Measurements from ENCODE around the gene KCNIP3.

Gene KCNIP3

DNA sequence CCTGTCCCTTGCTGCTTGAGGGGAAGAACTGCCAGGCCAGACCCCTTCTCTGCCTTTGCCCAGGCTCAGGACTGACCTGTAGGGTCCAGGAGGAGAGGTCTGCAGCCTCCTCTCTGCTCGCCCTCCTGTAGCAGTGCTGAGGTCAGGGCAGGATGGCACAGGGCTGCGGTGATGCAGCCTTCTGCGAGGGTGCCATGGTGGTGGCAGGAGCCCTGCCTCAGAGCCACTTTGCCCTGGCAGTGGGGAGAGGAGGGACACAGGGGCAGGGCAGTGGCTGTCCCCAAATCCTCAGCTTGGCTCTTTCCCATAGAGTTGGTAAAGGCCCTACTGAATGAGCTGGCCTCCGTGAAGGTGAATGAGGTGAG is 22.0 kb upstream of the KCNIP3 start:
- no peak for DNase-seq (ENCODE audit: low read depth)

DNA sequence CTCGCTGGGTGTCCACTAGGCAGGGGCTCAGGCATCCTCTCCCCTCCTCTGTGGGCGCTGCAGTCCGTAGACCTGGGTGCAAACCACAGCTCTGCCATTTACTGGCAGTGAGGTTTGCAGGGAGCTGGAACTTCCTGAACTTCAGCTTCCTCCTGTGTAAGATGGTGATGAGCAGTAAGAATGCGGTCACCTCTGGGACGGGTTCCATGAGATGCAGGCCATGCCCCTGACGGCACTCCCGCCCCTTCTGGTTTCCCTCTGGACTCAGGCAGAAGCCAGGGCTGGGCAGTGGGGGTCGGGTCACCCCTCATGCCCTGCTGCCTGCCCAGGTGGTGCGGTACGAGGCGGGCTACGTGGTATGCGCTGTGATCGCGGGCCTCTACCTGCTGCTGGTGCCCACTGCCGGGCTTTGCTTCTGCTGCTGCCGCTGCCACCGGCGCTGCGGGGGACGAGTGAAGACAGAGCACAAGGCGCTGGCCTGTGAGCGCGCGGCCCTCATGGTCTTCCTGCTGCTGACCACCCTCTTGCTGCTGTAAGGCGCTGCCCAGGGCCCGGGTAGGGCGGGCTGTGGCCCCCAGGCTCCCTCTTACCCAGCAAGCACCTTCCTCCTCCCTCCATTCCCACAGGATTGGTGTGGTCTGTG is 21.4 kb upstream of the KCNIP3 start:
- DNase-seq (ENCODE audit: low read depth) = no peak

DNA sequence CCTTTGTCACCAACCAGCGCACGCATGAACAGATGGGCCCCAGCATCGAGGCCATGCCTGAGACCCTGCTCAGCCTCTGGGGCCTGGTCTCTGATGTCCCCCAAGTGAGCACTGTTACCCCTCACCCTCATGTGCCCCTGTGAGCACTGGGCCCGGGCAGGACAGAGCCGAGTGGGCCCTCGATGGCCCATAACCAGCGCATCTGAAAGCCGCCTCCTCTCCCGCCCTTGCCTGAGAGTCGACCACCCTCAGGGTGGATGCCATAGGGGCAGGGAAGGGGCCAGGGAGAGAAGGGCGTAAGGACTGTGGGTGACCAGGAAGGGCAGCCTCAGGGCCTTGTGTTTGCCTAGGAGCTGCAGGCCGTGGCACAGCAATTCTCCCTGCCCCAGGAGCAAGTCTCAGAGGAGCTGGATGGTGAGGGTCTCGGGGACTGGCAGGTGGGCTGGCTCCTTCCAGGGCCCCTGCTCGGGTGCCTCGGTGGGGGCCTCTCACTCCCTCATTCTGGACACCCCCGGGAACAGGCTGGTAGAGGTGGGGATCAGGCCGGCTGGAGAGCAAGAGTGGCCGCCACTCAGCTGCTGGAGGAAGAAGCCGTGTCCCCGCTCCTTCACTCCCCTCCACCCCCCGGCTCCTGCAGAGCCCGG is 20.8 kb upstream of the KCNIP3 start:
- DNase-seq (ENCODE audit: low read depth) = no peak

DNA sequence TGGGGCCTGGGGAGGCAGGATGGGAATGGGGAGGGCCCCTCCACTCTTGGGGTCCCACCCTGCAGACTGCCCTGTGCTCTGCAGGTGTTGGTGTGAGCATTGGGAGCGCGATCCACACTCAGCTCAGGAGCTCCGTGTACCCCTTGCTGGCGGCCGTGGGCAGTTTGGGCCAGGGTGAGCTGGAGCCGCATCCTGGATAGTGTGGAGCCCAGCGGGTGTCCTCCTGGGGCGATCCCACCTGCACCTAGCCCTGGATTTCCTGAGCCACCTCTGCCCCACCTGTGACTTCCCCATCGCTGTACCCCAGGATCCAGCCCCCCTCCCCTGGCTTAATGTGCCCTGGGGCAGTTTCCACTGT is 20.3 kb upstream of the KCNIP3 start:
- DNase-seq (ENCODE audit: low read depth) = no peak

DNA sequence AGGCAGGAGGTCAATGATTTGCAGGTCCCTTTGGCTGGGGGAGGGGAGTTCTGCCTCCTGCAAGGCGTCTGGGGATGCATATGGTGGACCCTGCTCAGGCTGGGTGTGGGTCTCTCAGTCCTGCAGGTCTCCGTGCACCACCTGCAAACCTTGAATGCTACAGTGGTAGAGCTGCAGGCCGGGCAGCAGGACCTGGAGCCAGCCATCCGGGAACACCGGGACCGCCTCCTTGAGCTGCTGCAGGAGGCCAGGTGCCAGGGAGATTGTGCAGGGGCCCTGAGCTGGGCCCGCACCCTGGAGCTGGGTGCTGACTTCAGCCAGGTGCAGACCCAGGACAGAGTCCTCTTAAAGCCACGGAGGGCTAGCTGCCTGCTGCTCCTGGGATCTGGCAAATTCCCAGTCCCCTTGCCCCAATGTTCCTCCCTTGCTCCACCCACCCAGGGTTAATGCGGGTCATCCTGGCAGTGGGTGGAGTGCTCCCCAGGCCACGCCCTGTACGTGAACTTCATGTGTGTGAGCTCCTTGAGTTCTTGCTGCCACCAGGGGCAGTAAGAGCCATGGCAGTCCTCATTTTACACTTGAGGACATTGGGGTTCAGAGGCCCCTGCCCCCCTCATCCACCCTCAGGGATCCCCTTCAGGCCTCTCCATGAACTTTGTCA is 19.8 kb upstream of the KCNIP3 start:
- no peak for DNase-seq (ENCODE audit: low read depth)

DNA sequence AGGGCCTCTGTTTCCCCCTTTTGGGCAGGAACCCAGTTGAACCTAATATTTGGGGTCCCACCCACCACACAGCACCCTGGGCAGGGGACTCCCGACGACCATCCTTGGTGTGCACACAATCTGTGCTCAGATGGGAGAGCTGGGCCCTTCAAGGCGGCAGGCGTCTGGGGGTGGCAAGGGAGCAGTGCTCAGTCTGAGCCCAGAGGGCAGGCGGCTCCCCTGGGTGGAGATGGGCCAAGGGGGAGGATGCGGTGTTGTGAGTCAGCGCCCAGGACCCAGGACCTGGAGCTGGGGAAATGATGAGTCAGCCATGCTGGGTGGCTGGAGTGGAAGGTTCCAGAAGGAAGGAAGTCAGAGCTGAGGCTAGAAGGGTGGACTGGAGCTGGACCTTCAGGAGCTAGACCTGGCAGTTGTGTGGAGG is 19.1 kb upstream of the KCNIP3 start:
- no peak for DNase-seq (ENCODE audit: low read depth)

DNA sequence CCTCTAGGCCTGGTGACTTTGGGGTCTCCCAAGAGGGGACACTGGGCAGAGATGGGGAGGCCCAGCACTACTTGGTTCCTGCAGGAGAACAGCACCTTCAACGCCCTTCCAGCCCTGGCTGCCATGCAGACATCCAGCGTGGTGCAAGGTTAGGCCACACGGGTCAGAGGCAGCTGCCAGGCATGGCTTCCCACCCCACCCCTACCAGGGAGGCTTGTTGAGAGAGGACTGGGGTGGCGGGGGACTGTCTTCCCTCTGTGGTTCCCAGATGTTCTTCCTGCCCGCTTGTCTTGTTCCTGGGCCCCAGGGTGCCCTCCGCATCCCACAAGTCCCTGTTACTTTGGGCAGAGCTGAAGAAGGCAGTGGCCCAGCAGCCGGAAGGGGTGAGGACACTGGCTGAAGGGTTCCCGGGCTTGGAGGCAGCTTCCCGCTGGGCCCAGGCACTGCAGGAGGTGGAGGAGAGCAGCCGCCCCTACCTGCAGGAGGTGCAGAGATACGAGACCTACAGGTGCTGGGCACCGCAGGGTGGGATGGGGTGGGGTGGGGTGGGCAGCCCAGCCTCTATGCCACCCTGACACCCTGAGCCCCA is 18.4 kb upstream of the KCNIP3 start:
- DNase-seq (ENCODE audit: low read depth) = no peak

DNA sequence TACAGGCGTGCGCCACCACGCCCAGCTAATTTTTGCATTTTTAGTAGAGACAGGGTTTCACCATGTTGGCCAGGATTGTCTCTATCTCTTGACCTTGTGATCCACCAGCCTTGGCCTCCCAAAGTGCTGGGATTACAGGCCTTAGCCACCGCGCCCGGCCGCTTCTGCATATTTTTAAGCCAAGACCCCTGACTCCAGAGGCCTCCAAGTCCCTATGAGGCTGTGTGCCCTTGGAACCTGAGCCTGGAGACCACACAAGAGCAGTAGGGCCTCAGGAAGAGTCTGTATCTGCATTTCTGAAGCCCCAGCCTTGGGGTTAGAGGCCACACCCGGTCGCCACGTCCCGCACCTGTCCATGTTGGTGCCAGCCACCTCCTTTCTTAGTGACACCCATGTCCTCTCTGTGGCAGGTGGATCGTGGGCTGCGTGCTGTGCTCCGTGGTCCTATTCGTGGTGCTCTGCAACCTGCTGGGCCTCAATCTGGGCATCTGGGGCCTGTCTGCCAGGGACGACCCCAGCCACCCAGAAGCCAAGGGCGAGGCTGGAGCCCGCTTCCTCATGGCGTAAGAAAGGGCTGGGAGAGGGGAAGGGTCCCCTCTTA is 17.6 kb upstream of the KCNIP3 start:
- no peak for DNase-seq (ENCODE audit: low read depth)

DNA sequence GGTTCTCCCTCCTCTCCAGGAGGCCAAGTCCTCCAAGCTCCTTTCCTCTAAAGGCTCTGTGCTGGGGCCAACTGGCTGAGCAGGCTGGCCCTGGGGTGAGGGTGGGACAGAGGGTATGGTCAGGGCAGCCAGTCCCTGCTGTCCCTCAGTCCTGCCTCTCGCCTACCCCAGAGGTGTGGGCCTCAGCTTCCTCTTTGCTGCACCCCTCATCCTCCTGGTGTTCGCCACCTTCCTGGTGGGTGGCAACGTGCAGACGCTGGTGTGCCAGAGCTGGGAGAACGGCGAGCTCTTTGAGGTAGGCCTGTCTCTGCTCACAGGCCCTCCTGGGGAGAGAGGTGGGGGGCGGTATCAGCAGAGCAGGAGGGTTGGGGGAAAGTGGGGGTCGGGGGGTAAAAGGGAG is 16.1 kb upstream of the KCNIP3 start:
- DNase-seq (ENCODE audit: low read depth) = no peak

DNA sequence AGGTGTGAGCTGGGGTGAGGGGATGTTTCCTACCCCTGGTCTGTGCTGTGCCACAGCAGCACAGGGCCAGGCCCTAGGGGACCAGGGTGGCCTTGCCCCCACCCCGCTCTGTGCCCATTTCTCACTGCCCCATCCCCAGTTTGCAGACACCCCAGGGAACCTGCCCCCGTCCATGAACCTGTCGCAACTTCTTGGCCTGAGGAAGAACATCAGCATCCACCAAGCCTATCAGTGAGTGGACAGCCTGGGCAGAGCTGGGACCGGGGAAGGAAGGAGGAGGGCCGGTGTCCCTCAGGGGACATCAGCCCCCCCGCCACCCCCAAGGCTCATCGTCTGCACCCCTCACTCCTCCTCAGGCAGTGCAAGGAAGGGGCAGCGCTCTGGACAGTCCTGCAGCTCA is 15.4 kb upstream of the KCNIP3 start:
- DNase-seq (ENCODE audit: low read depth) = no peak

DNA sequence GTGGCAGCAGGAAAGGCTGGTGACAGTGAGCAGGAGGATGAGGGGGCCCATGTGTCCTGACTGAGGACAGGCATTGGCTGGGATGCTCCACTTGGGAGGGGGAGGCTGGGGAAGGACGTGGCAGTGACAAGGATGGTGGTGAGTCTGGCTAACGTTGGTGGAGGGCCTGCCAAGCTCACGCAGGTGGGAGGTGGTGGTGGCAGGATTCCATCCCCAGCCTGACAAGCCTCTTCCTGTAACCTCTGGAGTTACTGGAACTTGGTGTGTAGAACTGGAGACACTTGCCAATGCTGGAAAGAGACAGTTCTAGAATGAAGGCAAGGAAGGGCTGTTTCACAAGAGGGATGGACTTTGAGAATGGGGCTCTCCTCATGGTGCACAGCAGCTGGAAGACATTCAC is 14.7 kb upstream of the KCNIP3 start:
- DNase-seq (ENCODE audit: low read depth) = no peak

DNA sequence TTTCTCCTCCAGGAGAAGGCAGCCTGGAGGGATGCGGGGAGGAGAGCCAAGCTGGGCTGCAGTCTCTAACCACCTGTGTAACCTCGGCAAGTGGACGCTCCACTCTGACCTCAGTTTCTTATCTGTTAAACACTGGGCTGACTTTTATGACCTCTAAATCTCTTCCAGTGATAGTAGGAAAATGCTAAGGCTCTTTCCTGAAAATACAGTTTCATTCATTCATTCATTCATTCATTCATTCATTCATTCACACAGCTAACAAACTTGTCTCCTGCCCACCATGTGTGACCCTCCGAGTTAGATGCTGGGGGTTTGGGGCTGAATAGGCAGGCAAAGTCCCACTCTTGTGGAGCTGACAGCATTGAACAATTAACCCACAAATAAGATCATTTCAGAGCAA is 13.6 kb upstream of the KCNIP3 start:
- DNase-seq (ENCODE audit: low read depth) = no peak

DNA sequence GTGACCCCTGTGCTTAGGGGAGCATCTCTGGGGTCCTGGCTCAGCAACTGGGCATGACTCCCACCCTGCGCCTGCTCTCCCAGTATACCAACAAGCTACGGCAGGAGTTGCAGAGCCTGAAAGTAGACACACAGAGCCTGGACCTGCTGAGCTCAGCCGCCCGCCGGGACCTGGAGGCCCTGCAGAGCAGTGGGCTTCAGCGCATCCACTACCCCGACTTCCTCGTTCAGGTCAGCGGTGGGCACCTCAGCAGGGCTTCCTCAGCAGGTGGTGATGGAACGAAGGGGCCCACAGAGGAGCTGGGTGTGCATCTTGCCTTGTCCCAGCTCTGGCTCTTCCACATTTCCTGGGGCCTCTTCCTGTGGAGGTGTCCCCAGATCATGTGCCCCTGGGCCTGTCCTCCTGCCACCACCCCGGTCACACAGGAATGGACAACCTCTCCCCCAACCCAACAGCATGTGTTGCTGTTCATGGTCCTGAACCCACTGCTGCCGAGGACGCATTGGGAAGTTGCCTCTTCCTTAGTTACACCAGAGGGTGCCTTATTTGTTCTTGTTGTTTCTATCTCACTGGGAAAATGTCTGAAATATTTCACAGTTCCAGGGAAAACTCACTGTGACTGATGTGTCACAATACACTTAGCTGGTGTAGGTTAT is 12.1 kb upstream of the KCNIP3 start:
- DNase-seq (ENCODE audit: low read depth) = no peak

DNA sequence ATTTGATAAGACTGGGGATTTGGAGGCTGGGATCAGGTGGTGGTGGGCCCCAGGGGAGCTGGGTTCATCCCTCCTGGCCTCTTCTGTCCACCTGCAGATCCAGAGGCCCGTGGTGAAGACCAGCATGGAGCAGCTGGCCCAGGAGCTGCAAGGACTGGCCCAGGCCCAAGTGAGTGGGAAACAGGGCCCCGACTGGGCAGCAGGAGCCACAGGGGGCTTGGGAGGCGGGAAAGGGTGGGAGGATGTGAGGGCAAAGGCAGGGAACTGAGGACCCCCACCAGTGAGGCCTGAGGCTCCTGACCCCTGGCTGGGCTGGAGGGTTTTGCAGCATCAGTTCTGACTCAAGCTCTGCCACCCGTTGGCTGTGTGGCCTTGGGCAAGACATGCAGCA is 11.6 kb upstream of the KCNIP3 start:
- no peak for DNase-seq (ENCODE audit: low read depth)

DNA sequence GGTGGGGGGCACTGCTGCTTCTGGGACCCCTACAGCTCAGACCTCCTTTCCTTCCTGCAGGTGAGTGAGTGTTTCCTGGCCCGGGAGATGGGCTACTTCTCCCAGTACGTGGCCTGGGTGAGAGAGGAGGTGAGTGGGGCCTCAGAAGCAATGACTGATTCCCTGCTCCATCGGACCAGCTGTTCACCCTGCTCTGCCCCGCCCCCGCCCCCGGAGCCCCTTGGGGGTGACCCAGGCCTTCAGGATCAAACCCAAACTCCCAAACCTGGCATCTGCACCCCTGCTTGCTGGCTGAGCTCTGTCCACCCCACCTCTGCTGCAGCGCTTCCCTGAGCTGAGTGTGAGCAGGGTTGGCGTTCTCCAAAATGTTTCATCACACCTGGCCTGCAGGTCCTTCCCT is 9.8 kb upstream of the KCNIP3 start:
- no peak for DNase-seq (ENCODE audit: low read depth)

DNA sequence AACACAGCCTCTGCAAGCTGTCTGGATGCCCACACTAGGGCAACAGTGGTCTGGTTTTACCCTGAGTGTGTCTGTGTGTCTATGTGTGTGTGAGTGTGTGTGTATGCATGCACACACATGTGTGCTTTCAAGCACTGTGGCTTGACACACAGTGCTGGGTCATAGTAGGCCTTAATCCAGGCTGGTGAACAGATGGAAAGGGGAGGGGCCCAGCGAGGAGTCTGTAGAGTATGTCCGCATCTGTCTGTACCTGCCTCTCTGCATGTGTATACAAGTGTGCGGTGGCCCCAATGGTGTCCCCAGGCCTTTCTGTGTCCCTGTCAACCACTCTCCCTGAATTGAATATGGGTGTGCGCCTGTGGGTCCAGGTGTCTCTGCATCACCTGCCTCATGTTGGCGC is 9.3 kb upstream of the KCNIP3 start:
- DNase-seq (ENCODE audit: low read depth) = no peak

DNA sequence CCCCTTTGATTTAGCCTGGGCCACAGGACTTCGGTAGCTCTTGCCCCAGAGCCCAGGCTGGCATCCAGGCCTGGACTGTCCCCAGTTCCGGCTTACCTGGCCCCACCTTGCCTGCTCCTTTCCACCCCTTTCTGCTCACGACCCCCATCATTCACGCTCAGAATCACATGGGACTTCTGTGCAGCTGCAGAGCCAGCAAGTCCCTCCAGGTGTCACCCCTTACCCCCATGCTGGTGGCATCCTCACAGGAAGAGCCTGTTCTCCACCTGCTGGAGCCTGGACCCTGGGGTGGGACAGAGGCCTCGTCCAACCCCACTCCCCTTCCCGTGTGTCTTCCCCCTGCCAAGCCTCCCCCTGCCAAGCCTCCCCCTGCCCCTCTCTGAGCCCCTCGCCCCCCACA is 7.9 kb upstream of the KCNIP3 start:
- no peak for DNase-seq (ENCODE audit: low read depth)

DNA sequence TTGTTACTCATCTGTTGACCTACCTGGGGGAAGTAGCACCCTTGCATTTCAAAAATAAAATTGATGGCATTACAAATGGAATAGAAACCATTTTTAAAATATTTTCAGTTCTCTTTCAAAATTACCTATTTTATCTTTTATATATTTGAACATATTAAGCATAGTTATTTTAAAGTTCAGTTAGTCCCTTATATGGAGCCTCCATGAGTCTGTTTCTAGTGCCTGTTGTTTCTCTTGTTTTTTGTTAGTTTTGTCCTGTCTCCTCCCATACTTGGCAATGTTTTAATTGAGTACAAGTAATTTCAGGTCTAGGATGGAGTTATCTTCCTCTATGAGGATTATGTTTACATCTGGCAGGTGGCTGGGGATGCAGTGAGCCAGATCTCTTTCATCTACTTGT is 5.9 kb upstream of the KCNIP3 start:
- DNase-seq (ENCODE audit: low read depth) = no peak

DNA sequence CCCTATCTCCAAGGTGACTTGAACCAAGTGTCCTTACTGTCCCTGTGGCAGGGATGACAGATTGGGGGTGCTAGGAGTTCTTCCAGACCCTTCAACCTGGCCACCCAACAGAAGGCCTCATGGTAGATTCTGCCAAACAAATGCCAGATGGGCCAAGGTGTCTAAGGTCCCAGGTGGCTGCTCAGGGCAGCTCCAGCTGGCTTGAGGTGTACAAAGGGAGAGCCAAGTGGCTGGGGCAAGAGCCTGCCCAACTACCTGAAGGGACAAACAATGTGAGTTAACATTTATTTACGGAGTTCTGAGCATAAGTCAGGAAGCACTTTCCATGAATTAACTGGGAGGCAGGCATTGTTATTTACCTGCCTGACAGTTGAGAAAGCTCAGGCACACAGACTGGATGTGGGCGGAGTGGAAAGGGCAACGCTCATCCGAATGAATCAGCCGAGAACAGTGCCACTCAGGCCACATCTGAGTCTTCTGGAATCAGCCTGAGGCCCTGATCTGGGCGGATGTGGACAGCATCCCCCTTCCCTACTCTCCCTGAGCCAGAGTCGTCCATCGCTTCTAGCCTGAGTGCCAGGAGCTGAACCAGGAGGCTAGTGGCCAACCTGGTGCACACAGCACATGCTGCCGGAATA is 4.4 kb upstream of the KCNIP3 start:
- no peak for DNase-seq (ENCODE audit: low read depth)

DNA sequence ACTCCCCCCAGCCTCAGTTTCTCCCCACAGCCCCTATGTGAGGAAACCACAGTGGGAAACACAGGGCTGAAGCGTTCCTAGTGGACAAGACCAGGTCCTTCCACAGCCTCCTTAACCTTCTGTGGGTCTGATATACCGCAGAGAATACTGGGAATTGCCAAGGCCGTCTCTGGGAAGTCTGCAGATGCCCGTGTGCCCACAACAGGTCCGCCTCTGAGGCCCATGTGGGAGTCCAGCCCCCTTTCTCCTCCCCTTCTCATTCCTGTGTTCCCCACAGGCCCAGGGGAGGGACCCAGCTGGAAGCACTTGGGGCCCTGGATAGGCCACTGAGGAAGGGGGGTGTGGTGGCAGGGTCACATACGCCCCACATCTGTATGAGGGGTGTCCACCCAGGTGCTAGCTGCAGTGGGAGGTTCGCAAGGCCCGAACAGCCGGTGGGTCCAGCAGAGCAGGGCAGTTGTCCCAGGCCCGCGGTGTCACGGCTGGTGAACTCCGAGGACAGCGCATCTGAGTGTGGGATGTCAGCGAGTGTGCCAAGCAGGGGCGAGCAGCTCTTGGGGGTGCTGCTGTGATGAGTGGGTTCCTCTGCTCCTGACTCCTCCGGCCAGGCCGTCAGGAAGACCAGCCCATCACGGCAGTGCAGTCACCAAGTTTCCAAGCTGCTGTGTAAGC is 2.4 kb upstream of the KCNIP3 start:
- DNase-seq (ENCODE audit: low read depth) = no peak

DNA sequence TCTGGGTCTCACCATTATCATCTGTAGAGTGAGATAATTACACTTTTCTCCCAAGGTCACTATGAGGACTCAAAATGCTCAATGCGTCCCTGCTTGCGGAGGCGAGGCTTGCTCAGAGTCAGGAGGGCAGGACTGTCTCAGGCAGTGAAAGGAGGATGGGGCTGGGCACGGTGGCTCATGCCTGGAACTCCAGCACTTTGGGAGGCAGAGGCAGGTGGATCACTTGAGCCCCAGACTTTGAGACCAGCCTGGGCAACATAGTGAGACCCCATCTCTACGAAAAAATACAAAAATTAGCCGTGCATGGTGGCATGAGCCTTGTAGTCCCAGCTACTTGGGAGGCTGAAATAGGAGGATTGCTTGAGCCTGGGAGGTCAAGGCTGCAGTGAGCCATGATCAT is 1.8 kb upstream of the KCNIP3 start:
- DNase-seq (ENCODE audit: low read depth) = no peak

DNA sequence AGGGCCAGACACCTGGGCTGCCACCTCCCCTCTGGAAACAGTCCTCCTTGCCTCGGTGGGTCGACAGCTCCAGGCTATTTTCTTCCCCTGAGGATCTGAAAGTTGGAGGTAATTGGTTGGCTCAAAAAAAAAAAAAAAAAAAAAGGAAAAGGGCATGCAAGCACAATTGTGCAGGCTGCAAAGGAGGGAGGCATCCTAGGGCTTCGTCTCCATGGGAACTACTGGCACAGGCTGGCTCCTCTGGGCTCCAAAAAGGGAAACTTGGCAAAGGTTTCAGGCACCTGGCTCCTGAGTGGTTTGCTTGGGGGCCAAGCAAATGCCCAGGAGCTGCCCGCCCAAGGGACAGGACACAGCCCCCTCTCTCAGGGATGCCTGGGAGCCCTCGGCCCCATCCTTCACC is 1.1 kb upstream of the KCNIP3 start:
- DNase-seq (ENCODE audit: low read depth) = no peak

All from stimulated activated CD8-positive, alpha-beta memory T cell treated with anti-CD3 and anti-CD28 coated beads, Interleukin-15, amount 100 ng/mL, for 24 hours (primary cell).